BLaER1 (cell line): ENCODE measurements around the gene COA1.
"Not testable (repeated sequence)": the region's sequence is repeated elsewhere in the genome, so short reads cannot be mapped to it uniquely, and the experiment has no call there.

Experiments
- H3K27ac ChIP-seq: shearing (Covaris generic); formaldehyde crosslinking; 2 replicates; pipeline ENCODE4 v1.8.1; 2022
- H3K27me3 ChIP-seq: shearing (Covaris generic); formaldehyde crosslinking; 2 replicates; pipeline ENCODE4 v1.8.1; 2022
- H3K36me3 ChIP-seq: shearing (Covaris generic); formaldehyde crosslinking; 2 replicates; pipeline ENCODE4 v1.8.1; 2022
- H3K4me1 ChIP-seq: shearing (Covaris generic); formaldehyde crosslinking; 2 replicates; pipeline ENCODE4 v1.8.1; 2022
- H3K4me2 ChIP-seq: shearing (Covaris generic); formaldehyde crosslinking; 2 replicates; pipeline ENCODE4 v1.8.1; 2022
- H3K4me3 ChIP-seq: shearing (Covaris generic); formaldehyde crosslinking; 2 replicates; pipeline ENCODE4 v1.8.1; 2022
- H3K9ac ChIP-seq: shearing (Covaris generic); formaldehyde crosslinking; 2 replicates; pipeline ENCODE4 v1.8.1; 2022
- H3K9me3 ChIP-seq: shearing (Covaris generic); formaldehyde crosslinking; 2 replicates; pipeline ENCODE4 v1.8.1; 2022
- H4K20me1 ChIP-seq: shearing (Covaris generic); formaldehyde crosslinking; 2 replicates; pipeline ENCODE4 v1.8.1; 2022
- Cebpa-rat ChIP-seq: shearing (Covaris generic); IDR thresholded peaks from 2 replicates; pipeline ENCODE4 v1.8.1; 2022

The COA1 gene

GRCh38 chr7:43693687-43694398, 35.5 kb downstream of the COA1 start:
- Histone ChIP-seq H3K27ac (no peak overlapping the region), H3K27me3 (no peaks in the 10 kb centered on the region), H3K4me3 (no peak overlapping the region), H3K4me2 (no peak overlapping the region), H3K9ac (no peak overlapping the region), H3K4me1 (peaks cover 5% of the 10 kb centered on the region; the same call in 1 of the 2 replicates), H4K20me1 (peaks cover 74% of the 10 kb centered on the region), H3K9me3 (peaks cover 35% of the 10 kb centered on the region), H3K36me3 (peaks cover 14% of the 10 kb centered on the region)
- TF ChIP-seq Cebpa-rat, result no peak

GRCh38 chr7:43692582-43693373, 36.5 kb downstream of the COA1 start:
- Histone ChIP-seq H3K4me2 (no peak overlapping the region), H3K4me1 (peaks cover 5% of the 10 kb centered on the region; the same call in 1 of the 2 replicates), H3K9me3 (peaks cover 45% of the 10 kb centered on the region), H4K20me1 (peaks cover 63% of the 10 kb centered on the region), H3K9ac (no peak overlapping the region), H3K36me3 (peaks cover 21% of the 10 kb centered on the region), H3K4me3 (no peak overlapping the region), H3K27me3 (no peaks in the 10 kb centered on the region), H3K27ac (no peak overlapping the region)
- TF ChIP-seq Cebpa-rat, result no peak

- no peak overlapping the region for H3K4me3 ChIP-seq
- H3K9ac ChIP-seq, result no peak overlapping the region
- no peaks in the 10 kb centered on the region for H3K27me3 ChIP-seq
- H3K4me1 ChIP-seq, result peaks cover 5% of the 10 kb centered on the region; the same call in 1 of the 2 replicates
- H3K9me3 ChIP-seq, result peaks cover 52% of the 10 kb centered on the region
- peaks cover 29% of the 10 kb centered on the region for H3K36me3 ChIP-seq
- no peak overlapping the region; the same call in 1 of the 2 replicates for H3K4me2 ChIP-seq
- no peak for TF ChIP-seq Cebpa-rat
- no peak overlapping the region for H3K27ac ChIP-seq
- peaks cover 56% of the 10 kb centered on the region for H4K20me1 ChIP-seq
Observed at GRCh38 chr7:43691611-43692010, 37.7 kb downstream of the COA1 start.

- Histone ChIP-seq H3K27me3 (no peaks in the 10 kb centered on the region), H3K4me2 (no peak overlapping the region), H3K9me3 (peaks cover 59% of the 10 kb centered on the region), H4K20me1 (peaks cover 40% of the 10 kb centered on the region), H3K4me1 (peaks cover 5% of the 10 kb centered on the region; the same call in 1 of the 2 replicates), H3K4me3 (no peak overlapping the region), H3K9ac (no peak overlapping the region), H3K36me3 (peaks cover 32% of the 10 kb centered on the region), H3K27ac (no peak overlapping the region)
- TF ChIP-seq Cebpa-rat, result no peak
Observed at GRCh38 chr7:43689115-43689514, 40.2 kb downstream of the COA1 start.

GRCh38 chr7:43687866-43688265, 41.5 kb downstream of the COA1 start:
- not testable (repeated sequence) for H3K4me2 ChIP-seq, H3K9ac ChIP-seq, H3K27ac ChIP-seq, H3K27me3 ChIP-seq, H3K4me1 ChIP-seq, H3K4me3 ChIP-seq
- Histone ChIP-seq H3K9me3 (peaks cover 72% of the 10 kb centered on the region), H3K36me3 (peaks cover 43% of the 10 kb centered on the region), H4K20me1 (peaks cover 29% of the 10 kb centered on the region)

GRCh38 chr7:43686991-43687390, 42.3 kb downstream of the COA1 start:
- H3K36me3 ChIP-seq, result peaks cover 45% of the 10 kb centered on the region
- no peak for TF ChIP-seq Cebpa-rat
- H3K4me3 ChIP-seq, result no peak overlapping the region
- peaks cover 74% of the 10 kb centered on the region for H3K9me3 ChIP-seq
- H3K27me3 ChIP-seq, result no peaks in the 10 kb centered on the region
- no peak overlapping the region for H3K27ac ChIP-seq
- H3K4me1 ChIP-seq, result peaks cover 5% of the 10 kb centered on the region; the same call in 1 of the 2 replicates
- no peak overlapping the region for H3K9ac ChIP-seq
- H4K20me1 ChIP-seq, result peaks cover 20% of the 10 kb centered on the region
- no peak overlapping the region for H3K4me2 ChIP-seq

GRCh38 chr7:43680736-43681135, 48.6 kb downstream of the COA1 start:
- TF ChIP-seq Cebpa-rat, result no peak
- H3K27me3 ChIP-seq, result no peaks in the 10 kb centered on the region
- no peaks in the 10 kb centered on the region for H3K4me1 ChIP-seq
- no peak overlapping the region for H3K4me3 ChIP-seq
- no peak overlapping the region for H3K9ac ChIP-seq
- H3K9me3 ChIP-seq, result peaks cover 67% of the 10 kb centered on the region
- no peak overlapping the region for H3K27ac ChIP-seq
- peaks cover 23% of the 10 kb centered on the region for H3K36me3 ChIP-seq
- peaks cover 36% of the 10 kb centered on the region; the same call in 1 of the 2 replicates for H4K20me1 ChIP-seq
- H3K4me2 ChIP-seq, result no peak overlapping the region

- no peak overlapping the region for H3K4me3 ChIP-seq
- H3K27me3 ChIP-seq, result no peaks in the 10 kb centered on the region
- H4K20me1 ChIP-seq, result peaks cover 31% of the 10 kb centered on the region; the same call in 1 of the 2 replicates
- no peak overlapping the region for H3K9ac ChIP-seq
- H3K36me3 ChIP-seq, result peaks cover 24% of the 10 kb centered on the region
- TF ChIP-seq Cebpa-rat, result no peak
- H3K4me2 ChIP-seq, result no peak overlapping the region
- no peak overlapping the region for H3K27ac ChIP-seq
- H3K4me1 ChIP-seq, result no peaks in the 10 kb centered on the region
- H3K9me3 ChIP-seq, result peaks cover 69% of the 10 kb centered on the region
Observed at GRCh38 chr7:43679210-43680068, 49.9 kb downstream of the COA1 start.

- H3K27ac ChIP-seq, result no peak overlapping the region
- no peak overlapping the region for H3K4me2 ChIP-seq
- H3K9ac ChIP-seq, result no peak overlapping the region
- peaks cover 69% of the 10 kb centered on the region for H3K9me3 ChIP-seq
- H3K27me3 ChIP-seq, result no peaks in the 10 kb centered on the region
- no peaks in the 10 kb centered on the region for H3K4me1 ChIP-seq
- peaks cover 22% of the 10 kb centered on the region; the same call in 1 of the 2 replicates for H3K36me3 ChIP-seq
- H4K20me1 ChIP-seq, result peaks cover 27% of the 10 kb centered on the region; the same call in 1 of the 2 replicates
- no peak for TF ChIP-seq Cebpa-rat
- H3K4me3 ChIP-seq, result no peak overlapping the region
Observed at GRCh38 chr7:43678315-43678714, 51.0 kb downstream of the COA1 start.
